ENCODE results near the gene RINT1.

Gene RINT1

DNA sequence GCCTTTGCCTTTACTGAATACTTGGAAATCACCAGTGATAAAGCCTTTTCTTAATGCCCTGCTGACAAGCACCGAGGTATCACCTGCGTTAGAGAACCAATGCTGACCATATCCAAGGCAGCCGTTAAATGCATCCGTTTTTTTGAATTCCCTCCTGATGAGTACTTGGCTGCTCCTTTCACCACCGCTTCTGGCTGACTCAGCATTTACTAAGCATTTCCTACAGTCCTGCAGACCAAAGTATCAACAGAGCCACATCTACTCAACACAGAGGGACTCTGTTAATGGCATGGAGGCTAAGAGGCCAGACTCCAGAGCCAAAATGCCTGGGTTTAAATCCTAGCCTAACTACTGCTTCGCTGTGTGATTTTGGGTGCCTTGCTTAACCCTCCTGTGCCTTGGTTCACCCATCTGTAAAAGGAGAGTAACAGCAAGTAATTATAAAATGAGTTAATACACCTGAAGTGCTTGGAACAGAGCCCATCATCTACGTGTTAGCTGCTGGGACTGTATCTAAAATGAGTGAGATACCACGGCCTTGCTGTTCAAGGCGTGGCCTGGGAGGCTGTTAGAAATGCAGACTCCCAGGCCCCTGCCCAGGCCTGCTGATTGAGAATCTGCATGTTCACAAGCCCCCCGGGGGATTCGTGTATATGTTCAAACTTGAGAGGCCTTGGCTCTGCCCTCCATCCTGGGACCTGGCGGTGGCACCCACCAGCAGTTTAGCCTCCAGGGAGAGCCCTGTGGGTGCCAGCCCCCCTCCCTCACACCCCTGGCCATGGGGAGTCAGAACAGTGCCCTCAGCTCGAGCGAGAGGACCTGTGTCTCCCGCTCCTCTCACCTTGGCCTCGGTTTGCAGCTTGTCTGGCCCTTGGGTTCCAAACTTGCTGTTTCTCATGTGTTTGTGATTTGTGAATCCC is 80.1 kb downstream of the RINT1 start:
- Histone ChIP-seq H3K27ac (ENCODE audit: low read length) (no peak overlapping the region), H3K36me3 (replicated peaks; ENCODE audit: insufficient read depth, low read length) (no peaks in the 10 kb centered on the region)
- DNase-seq = no peak

GRCh38 chr7:105612806-105613205 is 80.8 kb downstream of the RINT1 start:
- no peak overlapping the region for H3K4me3 ChIP-seq (ENCODE audit: low read length)
- no peak overlapping the region for H3K9ac ChIP-seq (ENCODE audit: low read length)
- H4K20me1 ChIP-seq (ENCODE audit: insufficient read depth, low read length) = no peaks in the 10 kb centered on the region
- H3K36me3 ChIP-seq (replicated peaks; ENCODE audit: insufficient read depth, low read length) = no peaks in the 10 kb centered on the region
- H3K27me3 ChIP-seq (replicated peaks; ENCODE audit: insufficient read depth, low read length) = no peaks in the 10 kb centered on the region
- H3K79me2 ChIP-seq (ENCODE audit: low read length) = no peaks in the 10 kb centered on the region
- no peak for DNase-seq
- no peak overlapping the region for H3K27ac ChIP-seq (ENCODE audit: low read length)
- no peak overlapping the region for H2AFZ ChIP-seq (ENCODE audit: low read length)
- TF ChIP-seq EZH2 (optimal IDR thresholded peaks at IDR 0.05; ENCODE audit: low read depth, low read length) (no peak), EZH2phosphoT487 (IDR thresholded peaks at IDR 0.05; ENCODE audit: low read length) (no peak)
- TF ChIP-seq, protein P1, sequence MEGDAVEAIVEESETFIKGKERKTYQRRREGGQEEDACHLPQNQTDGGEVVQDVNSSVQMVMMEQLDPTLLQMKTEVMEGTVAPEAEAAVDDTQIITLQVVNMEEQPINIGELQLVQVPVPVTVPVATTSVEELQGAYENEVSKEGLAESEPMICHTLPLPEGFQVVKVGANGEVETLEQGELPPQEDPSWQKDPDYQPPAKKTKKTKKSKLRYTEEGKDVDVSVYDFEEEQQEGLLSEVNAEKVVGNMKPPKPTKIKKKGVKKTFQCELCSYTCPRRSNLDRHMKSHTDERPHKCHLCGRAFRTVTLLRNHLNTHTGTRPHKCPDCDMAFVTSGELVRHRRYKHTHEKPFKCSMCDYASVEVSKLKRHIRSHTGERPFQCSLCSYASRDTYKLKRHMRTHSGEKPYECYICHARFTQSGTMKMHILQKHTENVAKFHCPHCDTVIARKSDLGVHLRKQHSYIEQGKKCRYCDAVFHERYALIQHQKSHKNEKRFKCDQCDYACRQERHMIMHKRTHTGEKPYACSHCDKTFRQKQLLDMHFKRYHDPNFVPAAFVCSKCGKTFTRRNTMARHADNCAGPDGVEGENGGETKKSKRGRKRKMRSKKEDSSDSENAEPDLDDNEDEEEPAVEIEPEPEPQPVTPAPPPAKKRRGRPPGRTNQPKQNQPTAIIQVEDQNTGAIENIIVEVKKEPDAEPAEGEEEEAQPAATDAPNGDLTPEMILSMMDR (IDR thresholded peaks at IDR 0.05; ENCODE audit: low read length) = no peak
- H3K9me3 ChIP-seq (replicated peaks; ENCODE audit: insufficient read depth, low read length) = no peaks in the 10 kb centered on the region
- no peak overlapping the region for H3K4me2 ChIP-seq (ENCODE audit: low read depth, low read length)
- no peaks in the 10 kb centered on the region for H3K4me1 ChIP-seq (ENCODE audit: low read length)
- H3F3A ChIP-seq (ENCODE audit: insufficient read depth, low read length) = no peaks in the 10 kb centered on the region
- no peaks in the 10 kb centered on the region for H3K9me2 ChIP-seq (replicated peaks; ENCODE audit: insufficient read depth, low read length)

More for the DNA sequence above, 80.1 kb downstream of the RINT1 start:
- Histone ChIP-seq H3K9me3 (replicated peaks; ENCODE audit: insufficient read depth, low read length) (no peaks in the 10 kb centered on the region), H3K4me3 (ENCODE audit: low read length) (no peak overlapping the region), H3K79me2 (ENCODE audit: low read length) (no peaks in the 10 kb centered on the region), H2AFZ (ENCODE audit: low read length) (no peak overlapping the region), H3K9me2 (replicated peaks; ENCODE audit: insufficient read depth, low read length) (no peaks in the 10 kb centered on the region), H3F3A (ENCODE audit: insufficient read depth, low read length) (no peaks in the 10 kb centered on the region), H3K9ac (ENCODE audit: low read length) (no peak overlapping the region), H3K27me3 (replicated peaks; ENCODE audit: insufficient read depth, low read length) (no peaks in the 10 kb centered on the region), H4K20me1 (ENCODE audit: insufficient read depth, low read length) (no peaks in the 10 kb centered on the region), H3K4me1 (ENCODE audit: low read length) (no peaks in the 10 kb centered on the region), H3K4me2 (ENCODE audit: low read depth, low read length) (no peak overlapping the region)
- TF ChIP-seq EZH2phosphoT487 (IDR thresholded peaks at IDR 0.05; ENCODE audit: low read length) = no peak
- no peak for TF ChIP-seq EZH2 (optimal IDR thresholded peaks at IDR 0.05; ENCODE audit: low read depth, low read length)
- TF ChIP-seq, protein P1 (IDR thresholded peaks at IDR 0.05; ENCODE audit: low read length) = no peak

GRCh38 chr7:105613611-105614330 is 81.8 kb downstream of the RINT1 start:
- Histone ChIP-seq H2AFZ (ENCODE audit: low read length) (no peak overlapping the region), H3K27me3 (replicated peaks; ENCODE audit: insufficient read depth, low read length) (no peaks in the 10 kb centered on the region), H3K4me2 (ENCODE audit: low read depth, low read length) (no peak overlapping the region), H3K9me3 (replicated peaks; ENCODE audit: insufficient read depth, low read length) (no peaks in the 10 kb centered on the region), H3K79me2 (ENCODE audit: low read length) (no peaks in the 10 kb centered on the region), H4K20me1 (ENCODE audit: insufficient read depth, low read length) (no peaks in the 10 kb centered on the region), H3K27ac (ENCODE audit: low read length) (no peak overlapping the region), H3K36me3 (replicated peaks; ENCODE audit: insufficient read depth, low read length) (no peaks in the 10 kb centered on the region), H3K9ac (ENCODE audit: low read length) (no peak overlapping the region), H3K4me3 (ENCODE audit: low read length) (no peak overlapping the region), H3F3A (ENCODE audit: insufficient read depth, low read length) (no peaks in the 10 kb centered on the region), H3K9me2 (replicated peaks; ENCODE audit: insufficient read depth, low read length) (no peaks in the 10 kb centered on the region), H3K4me1 (ENCODE audit: low read length) (no peaks in the 10 kb centered on the region)
- TF ChIP-seq EZH2 (optimal IDR thresholded peaks at IDR 0.05; ENCODE audit: low read depth, low read length) (no peak), EZH2phosphoT487 (IDR thresholded peaks at IDR 0.05; ENCODE audit: low read length) (no peak)
- TF ChIP-seq, protein P1 (IDR thresholded peaks at IDR 0.05; ENCODE audit: low read length) = no peak
- DNase-seq = no peak
